ENCODE measurements around the gene PHF2. TPM values are rescaled to one million over a fixed set of nuclear protein-coding genes. Genes with fewer than 3 reads are reported as not detected.

PHF2 gene
- total and polyA plus RNA-seq, 9 of the 15 experiments (the other 6 are each of a cell fraction or from before 2014, with no cell fraction given): 0.37 to 14.4 (median 8.1) TPM

DNA sequence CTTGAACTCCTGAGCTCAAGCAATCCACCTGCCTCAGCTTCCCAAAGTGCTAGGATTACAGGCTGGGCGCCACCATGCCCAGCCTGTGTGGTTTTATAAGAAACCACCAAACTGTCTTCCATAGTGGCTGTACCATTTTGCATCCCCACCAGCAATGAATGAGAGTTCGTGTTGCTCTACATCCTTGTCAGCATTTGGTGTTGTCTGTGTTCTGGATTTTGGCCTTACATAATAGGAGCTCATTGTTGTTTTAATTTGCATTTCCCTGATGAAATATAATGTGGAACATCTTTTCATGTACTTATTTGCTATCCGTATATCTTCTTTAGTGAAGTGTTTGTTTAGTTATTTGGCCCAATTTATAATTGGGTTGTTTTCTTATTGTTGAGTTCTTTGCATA is 29.8 kb downstream of the PHF2 start:
- ChIA-PET POLR2A (no interaction called here), CTCF (ENCODE audit: low intra/inter-chr PET ratio) (no interaction called here)
- Histone ChIP-seq H3K27me3 (ENCODE audit: control insufficient read depth in 2 of 2, insufficient read depth in 2 of 2, low read length in 2 of 2) (no peaks in the 10 kb centered on the region), H3K79me2 (ENCODE audit: control insufficient read depth, insufficient read depth, low read length) (no peaks in the 10 kb centered on the region; the same call in 1 of the 3 replicates), H3K4me3 (no peak overlapping the region), H3K36me3 (ENCODE audit: control insufficient read depth, insufficient read depth, low read length) (no peaks in the 10 kb centered on the region), H3K9ac (ENCODE audit: insufficient read depth in 1 of 2, low read depth in 2 of 2, low read length in 2 of 2) (no peak overlapping the region), H3K9me1 (ENCODE audit: control insufficient read depth, insufficient read depth, low read length) (no peaks in the 10 kb centered on the region), H3K4me1 (replicated peaks in 1 of 2; ENCODE audit: control insufficient read depth in 2 of 2, insufficient read depth in 2 of 2, low read length in 2 of 2) (no peaks in the 10 kb centered on the region), H2AFZ (ENCODE audit: low read depth, low read length) (no peak overlapping the region), H4K20me1 (replicated peaks; ENCODE audit: control insufficient read depth, insufficient read depth, low read length) (no peaks in the 10 kb centered on the region), H3K27ac (ENCODE audit: extremely low read depth, low read depth, low read length) (no peak overlapping the region), H3K9me3 (replicated peaks; ENCODE audit: control insufficient read depth, insufficient read depth, low read depth, low read length) (no peaks in the 10 kb centered on the region), H3K4me2 (ENCODE audit: insufficient read depth, low read length) (no peak overlapping the region)
- intact Hi-C loops (cut with micrococcal nuclease) (no loop called here), in situ Hi-C loops (cut with MboI) (no loop called here)
- no TSS peak for BruUV-seq (replicated peaks)
- DNase-seq (ENCODE audit: extremely low read depth in 1 of 4, low spot score in 3 of 4): no peak
- no peak for ATAC-seq
- FAIRE-seq: no peak
- TF ChIP-seq SNRNP70 (optimal IDR thresholded peaks at IDR 0.05; ENCODE audit: low read depth, low read length): no peak
- no peak for TF ChIP-seq POLR3A (IDR thresholded peaks at IDR 0.05; ENCODE audit: borderline replicate concordance, extremely low read depth, insufficient read depth, insufficient read length)
- no peak for TF ChIP-seq CXXC5 (CRISPR knock-in tag; IDR thresholded peaks at IDR 0.05)
- TF ChIP-seq, protein P1, sequence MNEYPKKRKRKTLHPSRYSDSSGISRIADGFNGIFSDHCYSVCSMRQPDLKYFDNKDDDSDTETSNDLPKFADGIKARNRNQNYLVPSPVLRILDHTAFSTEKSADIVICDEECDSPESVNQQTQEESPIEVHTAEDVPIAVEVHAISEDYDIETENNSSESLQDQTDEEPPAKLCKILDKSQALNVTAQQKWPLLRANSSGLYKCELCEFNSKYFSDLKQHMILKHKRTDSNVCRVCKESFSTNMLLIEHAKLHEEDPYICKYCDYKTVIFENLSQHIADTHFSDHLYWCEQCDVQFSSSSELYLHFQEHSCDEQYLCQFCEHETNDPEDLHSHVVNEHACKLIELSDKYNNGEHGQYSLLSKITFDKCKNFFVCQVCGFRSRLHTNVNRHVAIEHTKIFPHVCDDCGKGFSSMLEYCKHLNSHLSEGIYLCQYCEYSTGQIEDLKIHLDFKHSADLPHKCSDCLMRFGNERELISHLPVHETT (CRISPR knock-in tag; conservative IDR thresholded peaks at IDR 0.05 in 1 of 2, IDR thresholded peaks at IDR 0.05 in 1 of 2): no peak
- TF ChIP-seq MEF2A (IDR thresholded peaks at IDR 0.05; ENCODE audit: control insufficient read depth, low read depth, low read length): no peak
- no peak for TF ChIP-seq BACH1 (tag; IDR thresholded peaks at IDR 0.05)
- no peak for TF ChIP-seq POLR2H (tag; IDR thresholded peaks at IDR 0.05; ENCODE audit: low read depth)
- no peak for TF ChIP-seq L3MBTL2 (IDR thresholded peaks at IDR 0.05)
- no peak for TF ChIP-seq DMBX1 (CRISPR knock-in tag; IDR thresholded peaks at IDR 0.05; ENCODE audit: borderline replicate concordance)
- TF ChIP-seq ZNF551 (CRISPR knock-in tag; IDR thresholded peaks at IDR 0.05): no peak
- WGBS (ENCODE audit: insufficient coverage, low coverage, missing lambda C conversion rate): 29% methylated on average over 3 of the region's 3 CpGs
